Naive B cell (primary cell): ENCODE data around the gene UQCR10. TPM values are rescaled to one million over a fixed set of nuclear protein-coding genes. Genes with fewer than 3 reads are reported as not detected.

Experiments used
- ATAC-seq, 2 donors: fragments of 150-1000 bp; cut with Tn5 transposase; 2 replicates each; pipeline ENCODE4 v1.10.0; 2021; ENCODE audit warnings: low read depth in 2 of 2, mild to moderate bottlenecking in 2 of 2, moderate library complexity in 2 of 2
- DNase-seq: peaks from one replicate; pipeline ENCODE4 v3.0.0; 2022
- H3K27ac Mint-ChIP-seq, 6 donors: one replicate each; pipeline ENCODE4 v1.8.0; 2020 to 2022; ENCODE audit warnings: mild to moderate bottlenecking in 6 of 6, mixed read lengths in 6 of 6, moderate library complexity in 5 of 6, inconsistent platforms in 2 of 6
- H3K27me3 Mint-ChIP-seq, 3 donors: one replicate each; pipeline ENCODE4 v1.8.0; 2021 to 2022; ENCODE audit warnings: mixed read lengths in 3 of 3, mild to moderate bottlenecking in 1 of 3
- H3K36me3 Mint-ChIP-seq, 2 donors: one replicate each; pipeline ENCODE4 v1.8.0; 2020 to 2022; ENCODE audit warnings: mixed read lengths in 2 of 2, inconsistent platforms in 1 of 2, mild to moderate bottlenecking in 1 of 2
- H3K4me1 Mint-ChIP-seq, 3 donors: one replicate each; pipeline ENCODE4 v1.8.0; 2020 to 2022; ENCODE audit warnings: mixed read lengths in 3 of 3, inconsistent platforms in 1 of 3, mild to moderate bottlenecking in 1 of 3, moderate library complexity in 1 of 3
- H3K4me3 Mint-ChIP-seq, 8 donors: one replicate each; pipeline ENCODE4 v1.8.0; 2020 to 2022; ENCODE audit warnings: mild to moderate bottlenecking in 8 of 8, mixed read lengths in 8 of 8, moderate library complexity in 8 of 8, inconsistent platforms in 2 of 8
- H3K9me3 Mint-ChIP-seq, 7 donors: one replicate each; pipeline ENCODE4 v1.8.0; 2020 to 2022; ENCODE audit warnings: mixed read lengths in 7 of 7, mild to moderate bottlenecking in 5 of 7, inconsistent platforms in 2 of 7, moderate library complexity in 1 of 7
- polyA plus RNA-seq, 6 donors: library from polyadenylated mRNA; unstranded; fragments of 300-500 nt; fragmentation: Illumina TruSeq; gene quantifications; one replicate each; pipeline ENCODE4 v1.2.3, GENCODE V29; 2021; ENCODE audit warnings: low read depth in 6 of 6

UQCR10 gene
- polyA plus RNA-seq, 6 donors from 2014 or later = 219 to 318 (median 274) TPM

GRCh38 chr22:29801153-29801552, 34.0 kb downstream of the UQCR10 start:
- Mint-ChIP-seq H3K4me3 (no peak overlapping the region), H3K4me1 (peaks cover 8 to 16% (median 13%) of the 10 kb centered on the region in 3 donors), H3K27ac (no peak overlapping the region), H3K9me3 (no peaks in the 10 kb centered on the region), H3K27me3 (no peaks in the 10 kb centered on the region), H3K36me3 (peaks cover 26 to 37% of the 10 kb centered on the region in 2 donors)
- DNase-seq = no peak
- ATAC-seq = no peak

- H3K36me3 Mint-ChIP-seq = peaks cover 27 to 40% of the 10 kb centered on the region in 2 donors
- H3K4me3 Mint-ChIP-seq = no peak overlapping the region
- H3K27ac Mint-ChIP-seq = no peak overlapping the region
- DNase-seq (no peak), ATAC-seq (no peak)
- H3K4me1 Mint-ChIP-seq = peaks cover 8 to 16% (median 13%) of the 10 kb centered on the region in 3 donors
- H3K9me3 Mint-ChIP-seq = no peaks in the 10 kb centered on the region
- H3K27me3 Mint-ChIP-seq = no peaks in the 10 kb centered on the region
Observed at GRCh38 chr22:29801796-29802195, 34.6 kb downstream of the UQCR10 start.

- DNase-seq = no peak
- H3K4me1 Mint-ChIP-seq = peaks cover 7 to 13% (median 8%) of the 10 kb centered on the region in 3 donors
- no peak overlapping the region for H3K4me3 Mint-ChIP-seq
- H3K27ac Mint-ChIP-seq = no peak overlapping the region
- no peaks in the 10 kb centered on the region for H3K9me3 Mint-ChIP-seq
- no peaks in the 10 kb centered on the region for H3K27me3 Mint-ChIP-seq
- no peak for ATAC-seq
- H3K36me3 Mint-ChIP-seq = peaks cover 33 to 40% of the 10 kb centered on the region in 2 donors
Observed at GRCh38 chr22:29803190-29803589, 36.0 kb downstream of the UQCR10 start.

GRCh38 chr22:29804985-29805384, 37.8 kb downstream of the UQCR10 start:
- peaks cover 37 to 44% of the 10 kb centered on the region in 2 donors for H3K36me3 Mint-ChIP-seq
- peaks cover 0 to 6% (median 0%) of the 10 kb centered on the region in 3 donors for H3K4me1 Mint-ChIP-seq
- ATAC-seq = no peak
- peak overlapping the region in 1 of 6 donors; percentile 79 for H3K27ac Mint-ChIP-seq
- H3K4me3 Mint-ChIP-seq = no peak overlapping the region
- no peak for DNase-seq
- H3K27me3 Mint-ChIP-seq = no peaks in the 10 kb centered on the region
- H3K9me3 Mint-ChIP-seq = no peaks in the 10 kb centered on the region

- Mint-ChIP-seq H3K36me3 (peaks cover 35% of the 10 kb centered on the region in 2 donors), H3K9me3 (no peaks in the 10 kb centered on the region), H3K4me3 (no peak overlapping the region), H3K27me3 (no peaks in the 10 kb centered on the region), H3K27ac (no peak overlapping the region), H3K4me1 (peaks cover 0 to 6% (median 0%) of the 10 kb centered on the region in 3 donors)
- no peak for ATAC-seq
- DNase-seq = no peak
Observed at GRCh38 chr22:29806196-29806595, 39.0 kb downstream of the UQCR10 start.

- no peaks in the 10 kb centered on the region for H3K9me3 Mint-ChIP-seq
- no peak overlapping the region for H3K4me3 Mint-ChIP-seq
- DNase-seq (no peak), ATAC-seq (no peak)
- peaks cover 30 to 41% of the 10 kb centered on the region in 2 donors for H3K36me3 Mint-ChIP-seq
- no peaks in the 10 kb centered on the region for H3K27me3 Mint-ChIP-seq
- no peak overlapping the region for H3K27ac Mint-ChIP-seq
- peaks cover 0 to 6% (median 0%) of the 10 kb centered on the region in 3 donors for H3K4me1 Mint-ChIP-seq
Observed at GRCh38 chr22:29810216-29810615, 43.0 kb downstream of the UQCR10 start.

- Mint-ChIP-seq H3K27me3 (no peaks in the 10 kb centered on the region), H3K4me1 (no peaks in the 10 kb centered on the region), H3K4me3 (no peak overlapping the region), H3K36me3 (peaks cover 26 to 36% of the 10 kb centered on the region in 2 donors), H3K9me3 (no peaks in the 10 kb centered on the region), H3K27ac (no peak overlapping the region)
- ATAC-seq = no peak
- DNase-seq = no peak
Observed at GRCh38 chr22:29811377-29811776, 44.2 kb downstream of the UQCR10 start.

- no peaks in the 10 kb centered on the region for H3K4me1 Mint-ChIP-seq
- H3K4me3 Mint-ChIP-seq = no peak overlapping the region
- no peaks in the 10 kb centered on the region for H3K27me3 Mint-ChIP-seq
- no peak for DNase-seq
- peaks cover 26% of the 10 kb centered on the region in 2 donors for H3K36me3 Mint-ChIP-seq
- ATAC-seq = no peak
- H3K9me3 Mint-ChIP-seq = no peaks in the 10 kb centered on the region
- peak overlapping the region in 1 of 6 donors; percentile 32 for H3K27ac Mint-ChIP-seq
Observed at GRCh38 chr22:29813126-29813525, 46.0 kb downstream of the UQCR10 start.

GRCh38 chr22:29813563-29813962, 46.4 kb downstream of the UQCR10 start:
- no peak overlapping the region for H3K4me3 Mint-ChIP-seq
- DNase-seq (no peak), ATAC-seq (no peak)
- H3K27me3 Mint-ChIP-seq = no peaks in the 10 kb centered on the region
- H3K36me3 Mint-ChIP-seq = peaks cover 25 to 26% of the 10 kb centered on the region in 2 donors
- no peaks in the 10 kb centered on the region for H3K4me1 Mint-ChIP-seq
- H3K27ac Mint-ChIP-seq = no peak overlapping the region
- H3K9me3 Mint-ChIP-seq = no peaks in the 10 kb centered on the region

GRCh38 chr22:29814003-29814402, 46.8 kb downstream of the UQCR10 start:
- H3K4me3 Mint-ChIP-seq = no peak overlapping the region
- H3K27me3 Mint-ChIP-seq = no peaks in the 10 kb centered on the region
- H3K9me3 Mint-ChIP-seq = no peaks in the 10 kb centered on the region
- H3K36me3 Mint-ChIP-seq = peaks cover 25 to 26% of the 10 kb centered on the region in 2 donors
- DNase-seq (no peak), ATAC-seq (no peak)
- H3K4me1 Mint-ChIP-seq = no peaks in the 10 kb centered on the region
- H3K27ac Mint-ChIP-seq = no peak overlapping the region

GRCh38 chr22:29815580-29815979, 48.4 kb downstream of the UQCR10 start:
- peak overlapping the region in 1 of 6 donors; percentile 65 for H3K27ac Mint-ChIP-seq
- H3K36me3 Mint-ChIP-seq = peaks cover 16 to 17% of the 10 kb centered on the region in 2 donors
- DNase-seq (no peak), ATAC-seq (no peak)
- no peak overlapping the region for H3K4me3 Mint-ChIP-seq
- H3K9me3 Mint-ChIP-seq = no peaks in the 10 kb centered on the region
- no peaks in the 10 kb centered on the region for H3K27me3 Mint-ChIP-seq
- H3K4me1 Mint-ChIP-seq = peaks cover 0 to 4% (median 0%) of the 10 kb centered on the region in 3 donors

GRCh38 chr22:29816128-29816527, 49.0 kb downstream of the UQCR10 start:
- ATAC-seq = no peak
- H3K36me3 Mint-ChIP-seq = peaks cover 17 to 18% of the 10 kb centered on the region in 2 donors
- H3K4me3 Mint-ChIP-seq = no peak overlapping the region
- H3K27ac Mint-ChIP-seq = peak overlapping the region in 1 of 6 donors; percentile 8
- no peak for DNase-seq
- peaks cover 0 to 4% (median 0%) of the 10 kb centered on the region in 3 donors for H3K4me1 Mint-ChIP-seq
- no peaks in the 10 kb centered on the region for H3K27me3 Mint-ChIP-seq
- no peaks in the 10 kb centered on the region for H3K9me3 Mint-ChIP-seq

GRCh38 chr22:29816539-29816938, 49.4 kb downstream of the UQCR10 start:
- H3K4me3 Mint-ChIP-seq = no peak overlapping the region
- peaks cover 0 to 4% (median 0%) of the 10 kb centered on the region in 3 donors for H3K4me1 Mint-ChIP-seq
- no peaks in the 10 kb centered on the region for H3K27me3 Mint-ChIP-seq
- DNase-seq (no peak), ATAC-seq (no peak)
- H3K9me3 Mint-ChIP-seq = no peaks in the 10 kb centered on the region
- H3K27ac Mint-ChIP-seq = no peak overlapping the region
- peaks cover 17 to 20% of the 10 kb centered on the region in 2 donors for H3K36me3 Mint-ChIP-seq

- Mint-ChIP-seq H3K36me3 (peaks cover 17 to 20% of the 10 kb centered on the region in 2 donors), H3K4me3 (no peak overlapping the region), H3K9me3 (no peaks in the 10 kb centered on the region), H3K4me1 (peaks cover 0 to 4% (median 0%) of the 10 kb centered on the region in 3 donors), H3K27ac (peak overlapping the region in 1 of 6 donors; percentile 76), H3K27me3 (no peaks in the 10 kb centered on the region)
- no peak for DNase-seq
- ATAC-seq = no peak
Observed at GRCh38 chr22:29816980-29817379, 49.8 kb downstream of the UQCR10 start.

GRCh38 chr22:29817724-29818123, 50.6 kb downstream of the UQCR10 start:
- ATAC-seq (no peak), DNase-seq (no peak)
- peaks cover 11 to 15% of the 10 kb centered on the region in 2 donors for H3K36me3 Mint-ChIP-seq
- H3K4me3 Mint-ChIP-seq = no peak overlapping the region
- peaks cover 0 to 4% (median 0%) of the 10 kb centered on the region in 3 donors for H3K4me1 Mint-ChIP-seq
- no peak overlapping the region for H3K27ac Mint-ChIP-seq
- H3K9me3 Mint-ChIP-seq = no peaks in the 10 kb centered on the region
- no peaks in the 10 kb centered on the region for H3K27me3 Mint-ChIP-seq
